ENCODE results near the gene IER5. TPM values are rescaled to one million over a fixed set of nuclear protein-coding genes. Genes with fewer than 3 reads are reported as not detected.
A peak's percentile ranks its signal among the peaks of the same experiment; 100 is the strongest.
"Not testable (repeated sequence)": the region's sequence is repeated elsewhere in the genome, so short reads cannot be mapped to it uniquely, and the experiment has no call there.

Gene IER5
- total RNA-seq, 1 experiment from 2014 or later = 53.3 TPM

DNA sequence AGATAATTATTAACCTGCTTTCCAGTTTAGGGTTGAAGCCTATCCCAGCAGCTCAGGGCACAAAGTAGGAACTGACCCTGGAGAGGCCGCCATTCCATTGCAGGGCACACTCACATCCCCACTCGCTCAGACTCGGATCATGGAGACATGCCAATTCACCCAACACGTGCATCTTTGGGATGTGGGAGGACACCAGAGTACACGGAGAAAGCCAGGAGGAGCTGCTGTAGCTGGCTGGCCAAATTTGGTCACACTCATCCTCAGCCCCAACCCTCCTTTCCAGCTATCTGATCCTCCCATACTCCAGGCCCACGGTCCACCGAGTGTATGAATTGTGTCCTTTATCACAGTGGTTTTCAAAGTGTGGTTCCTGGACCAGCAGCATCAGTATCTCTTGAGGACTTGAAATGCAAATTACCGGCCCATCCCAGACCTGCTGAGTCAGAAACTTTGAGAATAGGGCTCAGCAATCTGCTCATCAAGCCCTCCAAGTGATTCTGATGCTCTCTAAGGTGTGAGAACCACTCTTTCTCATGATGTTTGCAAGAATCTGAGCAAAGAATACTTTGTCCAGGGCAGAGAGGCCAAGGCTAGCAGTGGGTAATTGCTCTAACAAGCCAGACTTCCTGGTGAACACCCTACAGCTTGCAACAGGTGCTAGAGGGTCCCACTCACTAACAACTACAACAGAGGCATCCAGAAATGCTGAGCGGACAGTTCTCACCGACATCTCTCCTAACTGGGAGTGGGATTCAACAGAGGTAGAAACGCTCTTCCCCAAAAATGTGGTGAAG is 26.3 kb downstream of the IER5 start:
- DNase-seq (ENCODE audit: low spot score) = no peak

DNA sequence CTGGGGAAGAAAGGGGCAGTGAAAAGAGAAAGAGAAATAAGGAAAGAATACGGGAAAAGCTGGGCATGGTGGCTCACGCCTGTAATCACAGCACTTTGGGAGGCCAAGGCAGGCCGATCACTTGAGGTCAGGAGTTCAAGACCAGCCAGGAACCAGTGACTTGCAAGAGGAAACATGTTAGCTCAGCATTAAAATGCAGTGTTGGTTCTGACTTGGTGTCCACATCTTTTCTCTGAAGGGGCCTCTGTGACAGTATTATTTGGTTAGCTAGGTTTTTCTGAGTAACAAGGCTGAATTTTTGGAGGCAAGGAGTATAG is 26.8 kb downstream of the IER5 start:
- DNase-seq (ENCODE audit: low spot score) = no peak

DNA sequence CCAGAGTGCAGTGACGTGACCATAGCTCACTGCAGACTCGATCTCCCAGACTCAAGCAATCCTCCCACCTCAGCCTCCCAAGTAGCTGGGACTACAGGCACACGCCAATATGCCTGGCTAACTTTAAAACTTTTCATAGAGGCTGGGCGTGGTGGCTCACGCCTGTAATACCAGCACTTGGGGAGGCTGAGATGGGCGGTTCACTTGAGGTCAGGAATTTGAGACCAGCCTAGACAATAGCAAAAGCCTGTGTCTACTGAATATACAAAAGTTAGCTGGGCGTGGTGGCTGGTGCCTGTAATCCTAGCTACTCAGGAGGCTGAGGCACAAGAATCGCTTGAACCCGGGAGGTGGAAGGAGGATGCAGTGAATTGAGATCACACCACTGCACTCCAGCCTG is 27.5 kb downstream of the IER5 start:
- DNase-seq (ENCODE audit: low spot score) = not testable (repeated sequence)

DNA sequence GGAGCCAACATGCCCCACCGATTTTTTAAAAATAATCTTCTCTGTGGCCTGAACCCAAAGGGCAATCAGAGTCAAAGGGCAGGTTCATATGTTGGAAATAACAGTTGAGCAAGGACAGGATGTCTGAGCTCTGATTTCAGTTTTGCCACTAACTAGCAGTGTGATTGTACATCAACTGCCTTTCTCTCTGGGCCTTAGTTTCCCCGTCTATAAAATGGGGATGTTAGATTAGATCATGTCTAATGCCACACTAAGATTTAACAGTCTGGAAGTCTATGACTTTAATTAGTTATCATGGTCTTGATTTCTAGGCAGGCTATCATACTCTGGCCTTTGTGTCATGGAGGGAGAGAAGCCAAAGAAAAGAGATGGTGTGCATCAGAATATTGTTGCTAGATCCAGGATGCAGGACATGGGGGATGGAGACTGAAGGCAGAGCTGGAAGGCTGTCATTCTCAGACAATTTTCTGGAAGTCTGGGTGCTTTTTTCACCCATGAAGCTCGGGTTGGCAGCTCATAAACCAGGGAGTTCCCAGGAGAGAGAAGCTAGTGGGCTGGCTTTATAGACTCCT is 28.4 kb downstream of the IER5 start:
- no peak for DNase-seq (ENCODE audit: low spot score)

DNA sequence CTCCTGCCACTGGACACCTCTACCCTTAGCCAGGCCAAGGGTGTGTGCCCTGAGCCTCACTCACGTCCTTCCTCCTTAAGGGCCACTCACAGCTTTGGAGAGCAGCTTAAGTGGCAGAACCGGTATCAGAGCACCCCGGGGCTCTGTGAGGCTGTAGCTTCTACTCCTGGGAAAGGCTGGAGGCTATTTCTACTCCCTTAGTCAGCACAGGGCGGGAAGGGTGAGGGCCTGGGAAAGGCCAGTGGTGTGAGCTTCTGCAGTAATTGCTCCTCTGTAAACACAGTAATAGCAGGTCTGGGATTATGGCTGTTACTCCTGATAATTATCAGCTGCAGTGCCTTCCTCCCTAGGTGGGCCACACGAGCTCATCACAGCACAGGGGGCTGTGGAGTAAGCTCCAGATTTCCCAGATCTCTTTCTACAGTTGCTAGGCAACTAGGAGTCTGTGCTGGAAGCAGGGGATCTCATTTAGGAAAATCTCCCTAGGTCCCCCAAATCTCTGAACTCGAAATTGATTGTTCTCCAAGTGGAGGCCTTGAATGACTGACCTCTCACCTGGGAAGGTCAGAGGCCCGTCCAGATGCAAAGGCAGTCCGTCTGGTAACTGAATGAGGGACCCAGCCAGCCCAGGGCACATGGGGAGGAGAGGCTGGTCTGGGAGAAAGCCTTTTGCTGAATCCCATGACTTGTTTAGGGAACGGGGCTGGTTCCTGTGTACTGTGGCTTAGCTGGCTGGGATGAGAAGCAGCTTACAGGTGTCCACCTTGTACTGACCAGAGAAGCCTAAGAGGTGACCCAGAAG is 29.3 kb downstream of the IER5 start:
- DNase-seq (ENCODE audit: low spot score) = peak; percentile 88

DNA sequence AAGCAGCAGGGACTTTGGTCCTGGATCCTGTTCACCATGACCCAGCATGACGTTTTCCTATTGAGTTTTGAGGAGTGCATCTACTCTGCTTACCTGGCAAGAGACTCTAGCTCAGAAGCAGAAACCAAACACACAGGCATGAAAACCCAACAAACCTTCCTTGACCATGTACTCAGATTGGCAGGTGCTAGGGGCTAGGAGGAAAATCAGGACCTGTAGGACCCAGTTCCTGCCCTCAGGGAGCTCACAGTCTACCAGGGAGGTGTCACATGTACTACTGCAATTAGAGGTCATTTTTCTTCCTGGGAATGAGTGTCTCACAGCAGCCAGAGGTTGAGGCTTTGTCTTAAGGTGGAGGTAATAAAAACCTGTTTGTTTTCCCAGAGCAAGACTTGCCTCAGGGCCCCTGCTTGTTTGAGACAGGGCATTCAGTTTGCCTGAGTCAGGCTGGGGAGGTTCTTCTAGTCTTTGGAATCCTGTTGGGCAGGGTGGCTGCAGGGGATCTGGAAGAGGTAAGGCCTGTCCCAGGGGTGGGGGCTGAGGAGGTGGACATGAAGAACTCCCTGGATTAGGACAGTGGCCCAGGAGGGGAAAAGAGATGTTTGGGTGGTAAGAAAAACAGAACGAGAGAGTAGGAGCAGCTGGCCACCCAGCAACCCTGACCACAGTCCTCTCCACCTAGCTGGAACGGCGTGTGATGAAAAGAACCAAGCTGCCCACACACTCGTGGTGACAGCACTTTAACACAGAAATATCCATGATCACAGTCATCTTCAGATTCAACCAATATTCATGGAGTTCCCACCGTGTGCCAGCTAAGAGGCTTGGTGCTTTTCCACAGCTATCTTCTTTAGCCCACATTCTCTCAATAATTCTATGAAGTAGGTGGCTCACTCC is 30.8 kb downstream of the IER5 start:
- peak; percentile 64 for DNase-seq (ENCODE audit: low spot score)

DNA sequence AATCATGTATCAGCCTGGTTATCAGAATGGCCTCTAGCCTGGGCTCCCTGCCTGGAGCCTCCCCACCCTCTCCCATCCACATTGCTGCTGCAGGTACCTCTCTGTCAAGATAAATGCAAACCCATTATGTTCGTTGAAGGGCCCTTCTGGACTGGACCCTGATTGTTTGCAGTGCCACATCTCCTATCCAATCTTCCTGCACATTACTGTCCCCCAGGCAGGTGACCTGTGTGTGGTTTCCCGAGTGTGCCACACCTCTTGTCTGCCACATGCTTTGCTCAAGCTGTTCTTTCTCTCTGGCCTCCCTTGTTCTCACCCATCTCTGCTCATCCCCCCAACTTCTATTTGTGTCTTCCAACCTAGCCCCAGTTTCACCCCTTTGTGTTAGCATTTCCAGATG is 32.4 kb downstream of the IER5 start:
- no peak for DNase-seq (ENCODE audit: low spot score)

DNA sequence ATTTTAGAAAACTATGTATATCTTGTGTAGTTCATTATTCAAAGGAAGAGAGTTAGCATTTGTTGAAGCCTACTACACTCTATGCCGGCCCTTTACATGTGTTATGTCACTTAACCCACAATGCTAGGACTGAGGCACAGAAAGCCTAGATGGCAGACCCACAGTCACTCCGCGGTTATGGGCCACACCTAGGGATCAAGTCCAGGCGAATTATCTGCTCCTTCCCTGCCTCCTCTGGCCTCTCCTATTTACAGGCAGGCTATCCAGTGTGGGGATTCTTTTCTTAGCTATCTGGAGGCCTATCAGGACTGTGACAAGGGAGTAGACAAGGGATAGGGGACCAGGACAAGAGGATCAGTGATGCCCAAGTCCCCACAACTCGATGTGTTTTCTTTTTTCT is 33.0 kb downstream of the IER5 start:
- no peak for DNase-seq (ENCODE audit: low spot score)

DNA sequence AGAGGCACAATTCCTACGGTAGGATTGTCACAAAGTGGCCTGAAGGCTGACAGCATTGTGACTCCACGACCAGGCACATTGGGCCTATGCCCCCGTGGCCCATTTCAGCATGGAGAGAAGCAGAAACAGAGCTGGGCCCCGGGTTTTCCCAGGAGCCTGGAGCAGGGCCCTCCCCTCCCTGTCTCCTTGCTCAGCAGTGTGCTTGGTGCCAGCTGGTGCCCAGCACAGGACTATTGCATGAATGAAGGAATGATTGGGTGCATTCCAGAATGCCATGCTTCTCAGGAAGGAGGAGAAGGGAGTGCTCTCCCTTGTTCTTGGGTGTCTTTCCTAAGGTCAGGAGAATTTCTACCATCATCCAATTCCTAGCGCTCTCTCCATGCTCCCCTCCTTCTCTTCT is 33.7 kb downstream of the IER5 start:
- no peak for DNase-seq (ENCODE audit: low spot score)

DNA sequence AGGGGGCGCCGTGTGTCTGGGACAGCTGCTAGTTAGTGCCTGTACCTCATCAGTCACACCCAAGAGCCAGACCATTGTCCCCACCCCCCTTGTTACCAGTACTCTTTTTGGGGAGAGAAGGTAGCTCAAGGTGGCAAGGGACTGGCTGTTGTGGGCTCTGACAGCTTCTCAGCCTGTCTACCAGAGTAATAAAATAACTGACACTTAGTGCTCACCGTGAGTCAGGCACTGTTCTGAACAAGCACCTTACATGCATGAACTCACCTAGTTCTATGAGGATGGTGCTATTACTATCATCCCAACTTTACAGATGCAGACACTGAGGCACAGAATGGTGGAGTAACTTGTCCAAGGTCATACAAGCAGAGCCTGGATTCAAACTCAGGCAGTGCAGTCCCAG is 34.7 kb downstream of the IER5 start:
- no peak for DNase-seq (ENCODE audit: low spot score)

DNA sequence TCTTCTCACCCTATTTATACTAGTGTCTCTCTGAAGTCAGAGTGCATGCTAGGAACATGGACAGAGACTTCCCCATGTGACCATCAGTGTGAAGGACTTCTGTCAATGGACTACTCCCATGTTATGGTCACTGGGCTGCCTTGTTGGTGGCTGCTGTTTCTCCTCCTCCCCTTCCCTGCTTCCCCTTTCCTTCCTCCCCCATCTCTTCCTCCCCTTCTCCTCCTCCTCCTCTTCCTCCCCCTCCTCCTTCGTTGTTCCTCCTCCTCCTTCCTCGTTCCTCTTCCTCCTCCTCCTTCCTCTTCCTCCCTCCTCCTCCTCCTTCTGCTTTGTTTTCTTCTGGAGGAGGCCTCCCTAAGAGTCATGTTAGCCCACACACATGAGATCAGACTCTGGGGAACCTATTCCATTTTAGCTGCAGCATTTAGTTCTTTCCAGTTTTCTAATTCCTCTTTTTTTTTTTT is 35.8 kb downstream of the IER5 start:
- DNase-seq (ENCODE audit: low spot score) = no peak

DNA sequence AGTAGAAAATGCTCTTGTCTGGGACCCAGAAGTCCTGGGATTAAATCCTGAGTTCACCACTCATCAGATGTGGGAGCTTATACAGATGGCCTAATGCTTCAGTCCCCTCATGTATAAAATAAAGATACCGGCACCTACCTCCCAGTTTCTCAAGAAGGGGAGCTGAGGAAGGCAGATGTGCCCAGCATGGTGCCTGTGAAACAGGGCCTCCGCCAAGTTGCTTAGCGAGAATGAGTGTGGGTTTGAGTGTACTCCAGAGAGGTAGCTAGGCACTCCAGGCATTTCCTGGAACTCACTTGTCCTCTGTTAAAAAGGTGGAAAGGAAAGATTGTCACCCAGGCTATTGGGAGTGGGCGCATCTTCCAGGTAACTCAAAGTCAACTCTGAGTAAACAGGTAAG is 37.8 kb downstream of the IER5 start:
- DNase-seq (ENCODE audit: low spot score) = no peak

DNA sequence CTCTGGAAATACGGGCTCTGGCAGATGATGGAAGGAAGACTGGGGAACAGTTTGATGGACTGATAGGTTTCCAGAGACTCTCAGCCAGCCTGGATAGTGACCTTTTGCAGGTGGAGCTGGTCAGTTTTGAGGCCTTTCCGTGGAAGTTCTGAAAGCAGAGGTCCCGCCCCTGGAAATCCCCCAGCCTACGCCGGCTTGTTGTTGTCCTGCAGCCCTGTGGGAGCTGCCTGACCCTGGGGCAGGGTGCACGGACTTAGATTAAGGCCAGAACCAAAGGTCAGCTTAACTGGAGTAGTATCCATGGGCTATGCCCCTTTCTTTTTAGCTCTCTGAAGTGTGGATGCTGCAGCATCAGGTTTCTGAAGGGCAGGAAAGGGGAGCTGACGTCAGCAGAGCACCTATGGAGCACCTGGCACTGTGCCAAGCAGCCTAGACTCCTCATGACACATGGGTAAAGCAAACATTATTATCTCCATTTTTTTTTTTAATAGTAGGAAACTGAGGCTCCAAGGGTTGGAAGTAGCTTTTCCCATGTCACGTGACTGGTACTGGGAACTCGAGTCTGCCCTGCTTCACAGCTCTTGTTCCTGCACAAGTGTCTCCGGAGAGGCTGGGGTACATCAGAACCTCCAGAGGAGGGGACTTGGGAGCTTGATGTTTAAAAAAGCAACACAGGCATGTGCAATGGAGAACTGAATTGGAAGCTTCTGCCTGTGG is 38.5 kb downstream of the IER5 start:
- peak; percentile 92 for DNase-seq (ENCODE audit: low spot score)

DNA sequence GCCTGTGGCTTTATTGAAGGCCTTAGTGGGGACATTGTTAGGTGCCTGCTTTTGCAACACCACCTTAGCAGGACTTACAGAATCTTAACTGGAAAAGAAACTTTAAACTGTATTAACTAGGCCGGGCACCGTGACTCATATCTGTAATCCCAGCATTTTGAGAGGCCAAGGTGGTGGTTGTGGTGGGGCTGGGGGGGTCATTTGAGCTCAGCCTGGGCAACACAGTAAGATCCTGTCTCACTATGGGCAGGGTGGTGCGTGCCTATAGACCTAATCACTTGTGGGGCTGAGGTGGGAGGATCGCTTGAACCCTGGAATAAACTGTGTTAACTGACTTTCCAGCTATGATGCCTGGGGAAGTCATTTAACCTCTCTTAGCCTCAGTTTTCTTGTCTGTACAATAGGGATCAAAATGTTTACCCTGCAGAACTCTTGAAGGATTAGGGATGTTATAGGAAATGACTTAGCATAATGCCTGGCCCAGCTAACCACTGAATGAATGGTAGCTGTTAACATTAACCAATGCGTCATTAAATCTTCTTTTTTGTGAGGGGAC is 39.5 kb downstream of the IER5 start:
- DNase-seq (ENCODE audit: low spot score) = no peak

DNA sequence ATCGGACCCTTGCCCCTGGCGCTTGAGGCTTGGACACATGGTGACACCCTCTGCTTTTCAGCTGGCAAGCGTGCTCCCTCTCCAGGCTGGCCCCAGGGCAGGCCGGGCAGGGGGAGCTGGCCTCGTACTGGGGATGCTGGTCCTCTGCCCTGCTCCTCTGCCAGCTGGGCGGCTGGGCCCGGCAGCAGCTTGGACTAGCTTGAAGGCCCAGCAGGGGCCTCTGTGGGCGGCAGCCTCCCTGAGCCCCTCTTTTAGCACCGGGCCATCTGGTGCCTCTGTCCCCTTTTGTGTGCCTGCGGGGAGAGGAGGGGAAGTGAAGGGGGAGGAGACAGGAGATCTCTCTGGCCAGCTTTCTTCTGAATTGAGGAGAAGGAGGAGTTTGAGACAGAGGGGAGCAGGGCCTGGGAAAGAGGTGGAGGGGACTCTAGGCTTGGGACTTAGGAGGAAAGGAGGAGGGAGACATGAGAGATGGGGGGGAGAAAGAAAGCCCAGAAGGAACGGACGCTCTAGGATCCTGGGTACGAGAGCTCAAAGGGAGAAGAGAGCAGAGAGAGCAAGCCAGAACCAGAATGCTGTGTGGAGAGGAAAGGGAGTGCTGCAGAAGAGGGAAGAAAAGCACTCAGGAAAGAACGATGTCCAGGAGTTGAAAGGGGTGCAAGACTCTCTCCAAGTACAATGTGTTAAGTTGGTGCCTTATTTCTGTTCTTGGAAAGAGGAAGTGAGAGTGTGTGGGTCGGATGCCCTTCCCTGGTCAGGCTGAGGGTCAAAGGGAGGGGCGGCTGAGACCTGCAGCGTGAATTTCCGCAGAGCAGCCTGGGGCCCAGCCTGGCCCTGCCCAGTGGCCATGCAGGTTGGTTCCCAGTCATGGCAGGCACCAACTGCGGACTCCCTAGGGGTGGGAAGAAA is 40.3 kb downstream of the IER5 start:
- DNase-seq (ENCODE audit: low spot score) = no peak

DNA sequence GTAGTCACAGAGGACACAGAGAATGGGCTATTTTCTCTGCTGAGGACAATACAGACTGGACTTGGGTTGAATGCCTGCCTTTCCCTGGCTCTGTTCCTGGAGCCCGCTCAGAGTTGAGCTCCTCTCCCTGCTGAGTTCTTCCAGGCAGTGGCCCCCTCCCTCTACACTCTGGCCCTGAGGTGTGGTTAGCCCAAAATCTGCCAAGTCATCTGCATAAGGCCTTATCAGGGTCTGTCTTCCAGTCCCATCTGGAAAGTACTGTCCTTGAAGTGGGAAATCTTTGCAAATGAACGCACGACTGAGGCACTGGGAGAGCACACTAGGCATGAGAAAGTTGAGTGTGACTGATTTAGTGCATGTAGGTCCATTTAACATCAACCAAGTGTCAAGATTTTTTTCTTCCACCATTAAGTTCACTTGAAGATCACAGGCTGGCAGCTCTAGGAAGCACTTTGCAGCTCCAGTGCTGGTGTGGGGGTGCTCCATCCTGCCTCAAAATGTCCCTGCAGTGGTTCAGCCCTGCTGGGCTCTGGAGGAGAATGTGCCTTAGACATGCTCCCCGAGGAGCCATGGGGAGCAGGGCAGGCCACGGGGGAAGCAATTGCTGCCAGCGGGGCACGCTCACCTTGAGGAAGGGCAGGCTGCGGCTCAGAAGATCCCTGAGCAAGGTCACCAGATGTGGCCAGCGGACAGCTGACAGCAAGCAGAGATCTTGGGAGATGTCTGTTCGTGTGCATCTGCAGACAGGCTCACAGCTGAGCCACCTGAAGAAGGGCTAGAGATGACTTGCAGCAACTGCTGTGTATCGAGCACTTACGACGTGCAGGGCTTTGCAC is 41.5 kb downstream of the IER5 start:
- DNase-seq (ENCODE audit: low spot score) = no peak

DNA sequence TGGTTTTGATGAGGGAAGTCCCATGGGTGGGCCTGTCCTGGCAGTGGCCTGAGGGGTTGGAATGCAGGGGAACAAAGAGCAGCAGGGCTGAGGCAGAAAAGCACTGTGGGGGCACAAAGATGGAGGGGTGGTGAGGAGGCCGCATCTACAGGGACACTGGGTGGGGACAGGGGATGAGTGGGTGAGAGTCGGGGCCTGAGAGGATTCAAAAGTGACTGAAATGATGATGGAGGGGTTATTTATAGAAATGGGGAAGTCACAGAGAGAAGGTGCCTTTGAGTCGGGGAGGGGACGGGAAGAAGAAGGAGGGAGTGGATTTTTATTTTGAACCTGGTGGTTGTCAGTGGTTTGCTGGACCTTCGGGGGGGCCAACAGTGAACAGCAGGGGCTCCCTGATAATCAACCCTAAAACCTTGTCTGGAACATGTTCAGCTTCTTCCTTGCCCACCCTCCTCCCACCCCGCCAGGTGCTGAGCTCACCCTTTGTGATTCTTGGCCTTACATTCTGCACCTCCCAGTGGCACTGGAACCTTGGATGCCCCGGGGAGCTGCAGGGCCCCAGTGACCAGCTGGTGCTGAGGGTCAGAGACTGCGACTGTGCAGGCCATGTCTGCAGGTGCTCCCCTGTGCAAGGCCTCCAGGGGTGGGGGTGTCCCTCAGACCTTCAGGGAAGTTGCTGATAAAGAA is 42.9 kb downstream of the IER5 start:
- no peak for DNase-seq (ENCODE audit: low spot score)

DNA sequence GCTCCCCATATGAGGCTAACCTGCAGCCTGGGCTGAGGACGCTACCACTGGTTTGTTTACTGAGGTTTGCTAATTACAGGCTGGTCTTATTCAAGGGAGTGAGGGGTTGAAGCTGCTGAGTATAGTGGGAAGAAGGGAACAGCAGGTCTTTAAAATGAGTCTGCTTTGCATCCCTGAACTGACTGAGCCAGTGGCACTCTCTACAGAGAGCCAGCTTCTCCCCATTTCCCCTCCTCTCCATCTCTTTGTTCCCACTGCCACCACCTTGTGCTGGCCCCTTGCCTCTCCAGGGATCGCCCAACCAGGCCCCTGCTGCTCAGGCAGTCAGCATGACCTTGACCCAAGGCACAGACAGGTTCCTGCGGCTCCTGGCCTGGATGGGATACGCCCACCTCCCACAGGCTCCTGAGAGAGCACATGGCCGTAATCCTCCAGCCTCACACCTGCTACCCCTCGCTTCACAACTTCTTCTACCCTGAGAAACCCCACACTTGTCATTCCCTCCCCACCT is 45.0 kb downstream of the IER5 start:
- no peak for DNase-seq (ENCODE audit: low spot score)

Data from HT-29 (cell line).